GM18526 (cell line): Measurements from ENCODE around the gene IFT22.
A peak's percentile ranks its signal among the peaks of the same experiment; 100 is the strongest.

ENCODE experiments used
- POLR2A ChIP-seq: IDR thresholded peaks from 3 replicates; pipeline ENCODE4 v1.6.1; 2011; ENCODE audit not compliant: insufficient read length; ENCODE audit errors: extremely low read depth

The IFT22 gene

GRCh38 chr7:101332026-101332425, 10.4 kb upstream of the IFT22 start:
- no peak for TF ChIP-seq POLR2A

- TF ChIP-seq POLR2A, result no peak
Measured at GRCh38 chr7:101330011-101330484, 8.4 kb upstream of the IFT22 start.

- no peak for TF ChIP-seq POLR2A
Measured at GRCh38 chr7:101328159-101328558, 6.5 kb upstream of the IFT22 start.

- no peak for TF ChIP-seq POLR2A
Measured at GRCh38 chr7:101319401-101319800, 2.2 kb downstream of the IFT22 start.

- TF ChIP-seq POLR2A, result no peak
Measured at GRCh38 chr7:101315336-101315735, 6.3 kb downstream of the IFT22 start.

- peak; percentile 41 for TF ChIP-seq POLR2A
Measured at GRCh38 chr7:101308245-101309085, 13.1 kb downstream of the IFT22 start.

GRCh38 chr7:101306307-101306706, 15.3 kb downstream of the IFT22 start:
- TF ChIP-seq POLR2A, result no peak

GRCh38 chr7:101303102-101303701, 18.4 kb downstream of the IFT22 start:
- TF ChIP-seq POLR2A, result no peak

- no peak for TF ChIP-seq POLR2A
Measured at GRCh38 chr7:101302641-101303101, 18.9 kb downstream of the IFT22 start.

- TF ChIP-seq POLR2A, result no peak
Measured at GRCh38 chr7:101300465-101301376, 20.9 kb downstream of the IFT22 start.

- no peak for TF ChIP-seq POLR2A
Measured at GRCh38 chr7:101299511-101300464, 21.8 kb downstream of the IFT22 start.

GRCh38 chr7:101294832-101295121, 26.8 kb downstream of the IFT22 start:
- TF ChIP-seq POLR2A, result no peak

GRCh38 chr7:101294039-101294831, 27.4 kb downstream of the IFT22 start:
- no peak for TF ChIP-seq POLR2A

GRCh38 chr7:101288439-101288838, 33.2 kb downstream of the IFT22 start:
- TF ChIP-seq POLR2A, result no peak

GRCh38 chr7:101287032-101287431, 34.6 kb downstream of the IFT22 start:
- TF ChIP-seq POLR2A, result no peak
